ENCODE data around the gene HOXA1.

Gene HOXA1

DNA sequence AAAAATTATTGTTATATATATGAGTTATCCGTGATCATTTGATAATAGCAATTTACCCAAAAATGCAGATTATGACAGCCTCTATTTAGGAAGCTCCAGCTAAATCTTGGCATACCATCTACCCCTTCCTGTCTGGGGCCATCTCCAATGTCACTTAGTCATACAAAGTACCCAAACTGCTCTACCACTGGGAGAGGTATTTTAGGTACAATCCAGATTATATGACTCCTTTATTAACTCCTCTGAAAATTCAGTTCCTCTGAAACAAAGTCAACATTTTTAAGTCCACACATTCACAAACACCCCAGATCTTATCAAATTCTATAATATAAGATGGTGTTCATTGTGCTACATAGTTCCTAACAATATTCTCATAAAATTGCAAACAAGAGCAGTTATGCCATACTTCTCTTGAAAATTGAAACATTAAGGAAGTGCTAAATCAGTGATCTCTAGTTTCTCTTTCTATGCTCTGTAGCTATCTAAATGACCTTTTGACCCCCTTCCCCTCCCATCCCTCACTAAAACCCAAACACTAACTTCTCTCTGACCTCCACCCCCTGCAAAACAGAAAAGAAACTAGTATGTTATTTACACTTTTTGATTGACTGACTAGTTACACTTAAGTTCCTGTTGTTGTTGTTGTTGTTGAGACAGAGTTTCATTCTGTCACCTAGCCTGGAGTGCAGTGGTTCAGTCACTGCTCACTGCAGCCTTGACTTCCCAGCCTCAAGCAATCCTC is 16.4 kb downstream of the HOXA1 start:
- Histone ChIP-seq H3K27ac (ENCODE audit: low read length) (no peak overlapping the region), H3K9ac (ENCODE audit: low read length in 2 of 2) (no peak overlapping the region), H3K9me3 (ENCODE audit: control insufficient read depth in 2 of 2, low read length in 2 of 2) (no peaks in the 10 kb centered on the region), H3K36me3 (ENCODE audit: control insufficient read depth in 2 of 2, insufficient read depth in 2 of 2, low read length in 2 of 2) (no peaks in the 10 kb centered on the region), H3K4me1 (ENCODE audit: control insufficient read depth, insufficient read depth, low read length) (no peaks in the 10 kb centered on the region), H3K4me3 (ENCODE audit: low read length in 2 of 2) (no peak overlapping the region), H3K27me3 (ENCODE audit: control insufficient read depth in 1 of 2, insufficient read depth in 2 of 2, low read length in 2 of 2) (no peaks in the 10 kb centered on the region)

DNA sequence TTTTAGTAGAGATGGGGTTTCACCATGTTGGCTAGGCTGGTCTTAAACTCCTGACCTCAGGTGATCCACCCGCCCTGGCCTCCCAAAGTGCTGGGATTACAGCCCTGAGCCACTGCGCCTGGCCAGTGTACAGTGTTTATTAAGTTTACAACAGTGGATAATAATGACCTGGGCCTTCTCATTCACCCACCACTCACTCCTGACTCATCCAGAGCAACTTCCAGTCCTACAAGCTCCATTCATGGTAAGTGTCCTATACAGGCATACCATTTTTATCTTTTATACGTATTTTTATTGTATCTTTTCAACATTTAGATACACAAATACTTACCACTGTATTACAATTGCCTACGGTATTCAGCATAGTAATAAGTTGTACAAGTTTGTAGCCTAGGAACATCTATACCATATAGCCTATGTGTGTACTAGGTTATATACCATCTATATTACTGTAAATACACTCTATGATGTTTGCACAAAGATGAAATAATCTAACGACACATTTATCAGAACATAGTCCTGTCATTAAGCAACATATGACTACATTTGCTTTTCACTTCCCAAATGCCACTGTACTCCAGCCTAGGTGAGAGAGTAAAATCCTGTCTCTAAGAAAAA is 17.1 kb downstream of the HOXA1 start:
- H3K27ac ChIP-seq (ENCODE audit: low read length) = no peak overlapping the region

DNA sequence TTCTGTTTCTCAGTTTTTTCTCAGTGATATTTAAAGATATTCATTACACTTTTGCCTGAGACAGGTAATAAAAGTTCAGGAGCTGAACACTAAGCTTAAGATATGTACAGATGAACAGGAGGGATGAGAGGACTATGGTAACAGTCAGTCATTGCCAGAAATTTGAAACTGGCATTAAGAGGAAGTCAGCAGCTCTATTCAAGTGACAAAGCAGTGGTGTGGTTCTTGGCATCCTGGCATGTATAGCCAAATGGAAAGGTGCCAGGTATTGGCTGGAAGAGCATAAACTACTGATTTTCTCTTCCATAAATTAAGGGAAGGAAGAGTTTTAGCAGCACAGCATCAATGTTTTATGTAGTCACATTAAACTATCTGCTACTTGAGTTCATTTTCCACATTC is 22.7 kb downstream of the HOXA1 start:
- Histone ChIP-seq H3K4me3 (ENCODE audit: low read length in 2 of 2) (no peak overlapping the region), H3K36me3 (ENCODE audit: control insufficient read depth in 2 of 2, insufficient read depth in 2 of 2, low read length in 2 of 2) (no peaks in the 10 kb centered on the region), H3K9ac (ENCODE audit: low read length in 2 of 2) (no peak overlapping the region), H3K9me3 (ENCODE audit: control insufficient read depth in 2 of 2, low read length in 2 of 2) (no peaks in the 10 kb centered on the region), H3K4me1 (ENCODE audit: control insufficient read depth, insufficient read depth, low read length) (no peaks in the 10 kb centered on the region), H3K27ac (ENCODE audit: low read length) (no peak overlapping the region), H3K27me3 (ENCODE audit: control insufficient read depth in 1 of 2, insufficient read depth in 2 of 2, low read length in 2 of 2) (no peaks in the 10 kb centered on the region)

More for the DNA sequence above, 17.1 kb downstream of the HOXA1 start:
- Histone ChIP-seq H3K36me3 (ENCODE audit: control insufficient read depth in 2 of 2, insufficient read depth in 2 of 2, low read length in 2 of 2) (no peaks in the 10 kb centered on the region), H3K27me3 (ENCODE audit: control insufficient read depth in 1 of 2, insufficient read depth in 2 of 2, low read length in 2 of 2) (no peaks in the 10 kb centered on the region), H3K9ac (ENCODE audit: low read length in 2 of 2) (no peak overlapping the region), H3K4me3 (ENCODE audit: low read length in 2 of 2) (no peak overlapping the region), H3K4me1 (ENCODE audit: control insufficient read depth, insufficient read depth, low read length) (no peaks in the 10 kb centered on the region), H3K9me3 (ENCODE audit: control insufficient read depth in 2 of 2, low read length in 2 of 2) (no peaks in the 10 kb centered on the region)

DNA sequence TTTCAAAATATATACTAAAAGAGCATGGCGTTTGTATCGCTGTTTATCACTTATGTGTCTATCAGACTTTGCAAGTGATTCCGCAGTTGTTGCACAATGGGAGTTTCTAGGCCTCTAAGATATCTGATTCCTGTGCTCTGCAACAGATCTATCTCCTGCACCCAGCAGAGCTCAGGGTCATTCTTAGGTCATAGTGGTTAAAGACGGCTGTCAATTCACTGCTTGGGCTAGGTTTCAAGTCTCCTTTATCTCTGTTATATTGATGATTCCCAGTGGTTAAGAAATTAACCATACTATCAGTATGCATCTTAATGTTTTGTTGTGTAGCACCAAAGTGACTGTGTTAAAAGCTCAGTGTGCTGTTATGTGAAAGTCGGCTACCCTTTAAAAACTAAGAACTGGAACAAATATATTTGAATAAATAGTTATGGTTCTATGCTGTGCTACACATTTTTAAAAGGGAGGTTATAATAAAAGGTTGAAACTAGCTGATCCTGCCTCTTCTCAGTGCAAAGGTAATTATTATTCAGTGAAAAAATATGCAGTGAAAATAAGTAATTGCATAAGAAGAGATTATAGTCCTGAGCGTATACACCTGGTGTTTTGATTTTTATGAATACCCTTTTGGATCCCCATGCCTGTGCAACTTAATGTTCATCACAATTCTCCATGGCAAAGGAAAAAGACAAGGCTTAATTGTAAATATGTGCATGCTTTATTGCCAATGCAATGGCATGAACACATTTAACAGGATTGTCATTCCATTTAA is 24.0 kb downstream of the HOXA1 start:
- Histone ChIP-seq H3K27ac (ENCODE audit: low read length) (no peak overlapping the region), H3K9ac (ENCODE audit: low read length in 2 of 2) (no peak overlapping the region), H3K9me3 (ENCODE audit: control insufficient read depth in 2 of 2, low read length in 2 of 2) (no peaks in the 10 kb centered on the region), H3K27me3 (ENCODE audit: control insufficient read depth in 1 of 2, insufficient read depth in 2 of 2, low read length in 2 of 2) (no peaks in the 10 kb centered on the region), H3K36me3 (ENCODE audit: control insufficient read depth in 2 of 2, insufficient read depth in 2 of 2, low read length in 2 of 2) (no peaks in the 10 kb centered on the region), H3K4me3 (ENCODE audit: low read length in 2 of 2) (no peak overlapping the region), H3K4me1 (ENCODE audit: control insufficient read depth, insufficient read depth, low read length) (no peaks in the 10 kb centered on the region)

DNA sequence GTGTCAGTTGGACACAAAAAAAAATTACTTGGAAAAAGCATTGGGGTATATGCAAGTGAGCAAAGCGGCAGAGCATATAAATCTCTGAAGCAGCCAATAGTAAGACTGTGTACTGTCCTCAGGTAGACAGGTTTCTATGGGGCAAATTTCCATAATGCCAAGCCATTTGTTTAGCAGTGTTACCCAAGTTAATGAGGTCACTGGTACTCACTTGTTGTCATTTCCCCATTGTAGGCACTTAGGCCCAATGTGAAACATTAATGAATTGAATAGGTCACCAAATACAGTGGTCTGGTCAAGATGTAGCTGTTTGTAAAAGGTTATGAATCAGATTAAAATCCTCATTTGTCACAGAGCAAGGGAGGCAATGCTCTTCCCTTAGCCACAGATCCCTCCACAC is 27.5 kb downstream of the HOXA1 start:
- Histone ChIP-seq H3K27me3 (ENCODE audit: control insufficient read depth in 1 of 2, insufficient read depth in 2 of 2, low read length in 2 of 2) (no peaks in the 10 kb centered on the region), H3K4me3 (ENCODE audit: low read length in 2 of 2) (no peak overlapping the region), H3K9ac (ENCODE audit: low read length in 2 of 2) (no peak overlapping the region), H3K4me1 (ENCODE audit: control insufficient read depth, insufficient read depth, low read length) (no peaks in the 10 kb centered on the region), H3K36me3 (ENCODE audit: control insufficient read depth in 2 of 2, insufficient read depth in 2 of 2, low read length in 2 of 2) (no peaks in the 10 kb centered on the region), H3K27ac (ENCODE audit: low read length) (no peak overlapping the region), H3K9me3 (ENCODE audit: control insufficient read depth in 2 of 2, low read length in 2 of 2) (no peaks in the 10 kb centered on the region)

DNA sequence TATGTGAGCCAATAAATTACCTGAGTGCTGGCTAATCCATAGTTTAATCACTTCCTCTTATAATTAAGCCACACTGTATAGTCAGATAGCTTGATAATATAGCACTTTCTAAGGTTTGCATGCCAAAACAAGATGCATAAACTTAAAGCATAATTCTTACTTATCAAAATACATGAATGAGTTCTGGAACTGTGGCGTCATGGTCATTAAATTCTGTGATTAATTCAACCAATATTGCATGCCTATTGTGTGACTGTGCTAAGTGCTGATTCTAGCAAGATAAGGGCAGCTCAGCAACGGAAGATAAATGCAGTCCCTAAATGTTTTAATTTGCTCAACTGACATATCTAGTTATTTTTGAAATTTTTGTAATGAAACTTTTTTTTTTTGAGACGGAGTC is 29.7 kb downstream of the HOXA1 start:
- H3K36me3 ChIP-seq (ENCODE audit: control insufficient read depth in 2 of 2, insufficient read depth in 2 of 2, low read length in 2 of 2) = no peaks in the 10 kb centered on the region
- no peak overlapping the region for H3K27ac ChIP-seq (ENCODE audit: low read length)
- H3K4me1 ChIP-seq (ENCODE audit: control insufficient read depth, insufficient read depth, low read length) = no peaks in the 10 kb centered on the region
- H3K9me3 ChIP-seq (ENCODE audit: control insufficient read depth in 2 of 2, low read length in 2 of 2) = no peaks in the 10 kb centered on the region
- no peak overlapping the region for H3K4me3 ChIP-seq (ENCODE audit: low read length in 2 of 2)
- no peaks in the 10 kb centered on the region for H3K27me3 ChIP-seq (ENCODE audit: control insufficient read depth in 1 of 2, insufficient read depth in 2 of 2, low read length in 2 of 2)
- H3K9ac ChIP-seq (ENCODE audit: low read length in 2 of 2) = no peak overlapping the region

DNA sequence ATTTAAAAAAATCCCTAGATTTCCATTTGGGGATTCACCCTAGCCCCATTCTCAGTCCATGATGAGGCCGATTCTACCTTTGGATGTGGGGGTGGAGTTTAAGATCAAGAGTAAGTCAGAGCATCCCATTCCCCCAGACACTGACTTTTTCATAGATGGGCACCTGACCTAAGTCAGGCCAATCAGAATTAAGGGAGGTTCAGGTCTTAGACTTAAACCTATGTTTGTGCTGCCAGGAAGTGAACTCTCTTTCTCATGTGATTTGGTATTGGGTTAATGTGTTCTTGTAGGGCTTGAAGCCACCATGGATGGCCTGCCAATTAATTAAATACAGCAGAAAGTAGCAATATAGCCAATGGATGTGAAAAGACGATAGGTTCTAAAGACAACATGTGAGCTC is 30.1 kb downstream of the HOXA1 start:
- H3K27me3 ChIP-seq (ENCODE audit: control insufficient read depth in 1 of 2, insufficient read depth in 2 of 2, low read length in 2 of 2) = no peaks in the 10 kb centered on the region
- H3K36me3 ChIP-seq (ENCODE audit: control insufficient read depth in 2 of 2, insufficient read depth in 2 of 2, low read length in 2 of 2) = no peaks in the 10 kb centered on the region
- H3K4me1 ChIP-seq (ENCODE audit: control insufficient read depth, insufficient read depth, low read length) = no peaks in the 10 kb centered on the region
- H3K9me3 ChIP-seq (ENCODE audit: control insufficient read depth in 2 of 2, low read length in 2 of 2) = no peaks in the 10 kb centered on the region
- H3K4me3 ChIP-seq (ENCODE audit: low read length in 2 of 2) = no peak overlapping the region
- no peak overlapping the region for H3K27ac ChIP-seq (ENCODE audit: low read length)
- H3K9ac ChIP-seq (ENCODE audit: low read length in 2 of 2) = no peak overlapping the region

DNA sequence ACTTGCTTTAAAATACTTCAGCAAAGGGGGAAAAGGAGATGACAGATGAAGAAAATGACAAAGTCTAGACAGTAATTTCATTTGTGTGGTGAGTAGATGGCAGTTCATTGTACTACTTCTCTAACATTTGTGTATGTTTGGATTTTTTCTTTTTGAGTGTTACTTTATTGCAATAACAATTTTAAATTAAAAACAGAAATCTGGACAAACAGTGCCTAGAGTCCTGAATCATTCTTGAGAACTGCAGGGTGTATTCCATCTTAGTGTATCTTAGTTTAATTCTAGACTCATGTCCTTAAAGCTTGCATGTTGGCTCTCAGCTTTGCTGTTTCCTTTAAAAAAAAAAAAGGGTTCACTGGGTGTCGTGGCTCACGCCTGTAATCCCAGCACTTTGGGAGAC is 31.1 kb downstream of the HOXA1 start:
- no peaks in the 10 kb centered on the region for H3K9me3 ChIP-seq (ENCODE audit: control insufficient read depth in 2 of 2, low read length in 2 of 2)
- no peaks in the 10 kb centered on the region for H3K27me3 ChIP-seq (ENCODE audit: control insufficient read depth in 1 of 2, insufficient read depth in 2 of 2, low read length in 2 of 2)
- no peaks in the 10 kb centered on the region for H3K36me3 ChIP-seq (ENCODE audit: control insufficient read depth in 2 of 2, insufficient read depth in 2 of 2, low read length in 2 of 2)
- H3K4me1 ChIP-seq (ENCODE audit: control insufficient read depth, insufficient read depth, low read length) = no peaks in the 10 kb centered on the region
- H3K27ac ChIP-seq (ENCODE audit: low read length) = no peak overlapping the region
- no peak overlapping the region for H3K9ac ChIP-seq (ENCODE audit: low read length in 2 of 2)
- no peak overlapping the region for H3K4me3 ChIP-seq (ENCODE audit: low read length in 2 of 2)

DNA sequence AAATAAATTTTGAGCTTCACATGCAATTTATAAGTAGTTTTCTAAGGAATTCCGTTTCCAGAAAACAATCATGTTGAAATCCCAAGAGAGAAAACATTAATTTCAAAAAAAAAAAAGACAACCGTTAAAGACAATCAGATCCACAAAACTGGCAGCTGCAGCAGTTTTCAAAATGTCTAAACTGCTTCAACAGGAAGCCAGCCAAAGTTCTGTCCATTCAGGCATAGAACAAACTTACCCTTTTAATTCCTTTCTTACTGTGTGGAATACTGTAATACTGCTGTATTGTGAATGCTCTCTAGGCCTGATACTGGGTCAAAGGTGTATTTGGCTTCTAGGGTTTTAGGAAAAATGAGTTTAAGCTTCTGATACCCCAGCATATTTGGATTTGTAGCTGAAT is 31.6 kb downstream of the HOXA1 start:
- Histone ChIP-seq H3K27ac (ENCODE audit: low read length) (no peak overlapping the region), H3K27me3 (ENCODE audit: control insufficient read depth in 1 of 2, insufficient read depth in 2 of 2, low read length in 2 of 2) (no peaks in the 10 kb centered on the region), H3K4me1 (ENCODE audit: control insufficient read depth, insufficient read depth, low read length) (no peaks in the 10 kb centered on the region), H3K9ac (ENCODE audit: low read length in 2 of 2) (no peak overlapping the region), H3K9me3 (ENCODE audit: control insufficient read depth in 2 of 2, low read length in 2 of 2) (no peaks in the 10 kb centered on the region), H3K36me3 (ENCODE audit: control insufficient read depth in 2 of 2, insufficient read depth in 2 of 2, low read length in 2 of 2) (no peaks in the 10 kb centered on the region), H3K4me3 (ENCODE audit: low read length in 2 of 2) (no peak overlapping the region)

DNA sequence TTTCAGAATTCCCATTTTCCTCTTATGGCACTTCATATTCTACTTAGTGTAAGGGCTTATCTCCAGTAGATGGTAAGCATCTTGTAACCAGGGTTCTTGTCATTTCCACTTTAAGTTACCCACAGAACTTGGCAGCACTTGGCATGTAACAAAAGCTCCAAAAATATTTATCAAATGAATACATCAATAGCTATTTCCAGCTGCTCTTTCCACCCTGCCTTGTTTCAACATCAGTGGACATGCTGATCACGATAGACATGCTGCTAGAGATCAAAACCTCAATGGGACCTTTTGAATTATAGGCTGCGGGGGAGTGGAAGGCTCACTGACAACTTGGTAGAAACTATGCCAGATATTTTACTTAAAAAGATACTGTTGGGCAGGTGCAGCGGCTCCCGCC is 32.9 kb downstream of the HOXA1 start:
- no peaks in the 10 kb centered on the region for H3K27me3 ChIP-seq (ENCODE audit: control insufficient read depth in 1 of 2, insufficient read depth in 2 of 2, low read length in 2 of 2)
- no peaks in the 10 kb centered on the region for H3K4me1 ChIP-seq (ENCODE audit: control insufficient read depth, insufficient read depth, low read length)
- no peaks in the 10 kb centered on the region for H3K36me3 ChIP-seq (ENCODE audit: control insufficient read depth in 2 of 2, insufficient read depth in 2 of 2, low read length in 2 of 2)
- H3K27ac ChIP-seq (ENCODE audit: low read length) = no peak overlapping the region
- H3K9me3 ChIP-seq (ENCODE audit: control insufficient read depth in 2 of 2, low read length in 2 of 2) = no peaks in the 10 kb centered on the region
- H3K4me3 ChIP-seq (ENCODE audit: low read length in 2 of 2) = no peak overlapping the region
- H3K9ac ChIP-seq (ENCODE audit: low read length in 2 of 2) = no peak overlapping the region

DNA sequence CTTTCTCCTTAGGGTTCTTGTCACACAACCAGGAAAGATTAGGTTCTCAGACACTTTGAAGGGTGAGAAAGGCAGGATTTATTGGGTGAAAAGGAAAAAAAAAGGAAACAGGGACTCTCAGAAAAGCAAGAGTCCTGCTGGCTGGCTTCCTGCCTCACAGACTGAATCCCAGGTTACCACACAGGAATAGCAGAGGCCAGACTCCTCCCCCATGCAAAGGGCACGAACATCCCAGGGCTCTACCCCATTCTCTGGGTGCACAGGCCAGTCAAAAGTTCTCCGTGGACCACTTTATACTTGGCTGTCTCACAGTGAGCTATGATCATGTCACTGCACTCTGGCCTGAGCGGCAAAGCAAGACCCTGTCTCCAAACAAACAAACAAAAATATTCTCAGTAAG is 42.6 kb downstream of the HOXA1 start:
- Histone ChIP-seq H3K27me3 (ENCODE audit: control insufficient read depth in 1 of 2, insufficient read depth in 2 of 2, low read length in 2 of 2) (no peaks in the 10 kb centered on the region), H3K4me3 (ENCODE audit: low read length in 2 of 2) (no peak overlapping the region), H3K4me1 (ENCODE audit: control insufficient read depth, insufficient read depth, low read length) (no peaks in the 10 kb centered on the region), H3K27ac (ENCODE audit: low read length) (no peak overlapping the region), H3K9me3 (ENCODE audit: control insufficient read depth in 2 of 2, low read length in 2 of 2) (no peaks in the 10 kb centered on the region), H3K36me3 (ENCODE audit: control insufficient read depth in 2 of 2, insufficient read depth in 2 of 2, low read length in 2 of 2) (no peaks in the 10 kb centered on the region), H3K9ac (ENCODE audit: low read length in 2 of 2) (no peak overlapping the region)
